HFFc6 (cell line): ENCODE results near the gene CLC. TPM values are rescaled to one million over a fixed set of nuclear protein-coding genes. Genes with fewer than 3 reads are reported as not detected.

ENCODE experiments used
- DNase-seq: peaks from one replicate; pipeline ENCODE4 v3.0.0-alpha.2; 2018
- H3K27ac Mint-ChIP-seq: 2 replicates; pipeline ENCODE4 v1.8.0; 2020; ENCODE audit warnings: mild to moderate bottlenecking, mixed read lengths
- H3K27me3 Mint-ChIP-seq: 2 replicates; pipeline ENCODE4 v1.8.0; 2021; ENCODE audit warnings: mild to moderate bottlenecking, moderate library complexity, mixed read lengths; ENCODE audit not compliant: insufficient read depth
- H3K36me3 Mint-ChIP-seq: 2 replicates; pipeline ENCODE4 v1.8.0; 2021; ENCODE audit warnings: low read depth, mixed read lengths
- H3K4me1 Mint-ChIP-seq: 2 replicates; pipeline ENCODE4 v1.8.0; 2020; ENCODE audit warnings: low read depth, mixed read lengths
- H3K4me3 Mint-ChIP-seq: 2 replicates; pipeline ENCODE4 v1.8.0; 2020; ENCODE audit warnings: mild to moderate bottlenecking, moderate library complexity, mixed read lengths
- H3K9me3 Mint-ChIP-seq: 2 replicates; pipeline ENCODE4 v1.8.0; 2020; ENCODE audit warnings: mild to moderate bottlenecking, mixed read lengths
- total RNA-seq, 6 experiments: library from RNA; stranded (reverse); fragmentation: NEBNext Ultra II Directional; extraction: Animal tissue kit (Norgen Biotek cat#: 25700); gene quantifications; 2 replicates in 1 of 6; 3 replicates in 5 of 6; pipeline ENCODE4 v1.2.3, GENCODE V29; 2021
- TF ChIP-seq, protein P1 (sequence below): fragments of 200-600 bp; sonication (generic); IDR thresholded peaks from 2 replicates; pipeline ENCODE4 v1.5.0; 2021; ENCODE audit warnings: antibody characterized with exemption, mild to moderate bottlenecking

Gene CLC
- total RNA-seq, 6 experiments from 2014 or later = not detected

DNA sequence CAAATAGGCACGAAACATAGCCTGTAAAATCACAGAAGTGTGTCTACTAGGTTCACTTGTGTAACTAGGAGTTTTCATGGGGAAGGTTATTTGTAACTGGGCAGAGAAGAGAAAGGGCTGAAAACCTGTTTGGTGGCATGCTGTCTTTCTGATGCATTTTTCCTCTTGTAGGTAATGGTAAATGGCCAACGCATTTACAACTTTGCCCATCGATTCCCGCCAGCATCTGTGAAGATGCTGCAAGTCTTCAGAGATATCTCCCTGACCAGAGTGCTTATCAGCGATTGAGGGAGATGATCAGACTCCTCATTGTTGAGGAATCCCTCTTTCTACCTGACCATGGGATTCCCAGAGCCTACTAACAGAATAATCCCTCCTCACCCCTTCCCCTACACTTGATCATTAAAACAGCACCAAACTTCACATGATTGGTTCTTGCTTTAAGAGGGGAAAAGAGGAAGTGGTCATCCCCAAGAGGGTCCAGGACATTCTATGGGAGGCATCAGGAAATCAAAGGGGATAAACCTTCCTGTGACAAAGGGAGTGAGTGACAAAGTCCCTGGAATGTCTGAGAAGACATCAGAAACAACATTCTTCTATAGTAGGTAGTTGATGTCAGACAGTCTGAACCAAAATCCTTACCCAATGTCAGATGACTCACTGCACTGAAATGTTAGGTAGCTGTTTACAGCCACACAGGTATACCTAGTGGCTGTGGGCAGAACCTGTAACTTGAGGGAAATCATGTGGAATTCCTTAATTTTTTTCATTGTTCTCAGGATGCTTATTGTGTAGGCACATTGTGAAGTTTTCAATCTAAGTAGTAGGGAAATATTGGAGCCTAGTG lies 28.6 kb downstream of the CLC start:
- TF ChIP-seq, protein P1, sequence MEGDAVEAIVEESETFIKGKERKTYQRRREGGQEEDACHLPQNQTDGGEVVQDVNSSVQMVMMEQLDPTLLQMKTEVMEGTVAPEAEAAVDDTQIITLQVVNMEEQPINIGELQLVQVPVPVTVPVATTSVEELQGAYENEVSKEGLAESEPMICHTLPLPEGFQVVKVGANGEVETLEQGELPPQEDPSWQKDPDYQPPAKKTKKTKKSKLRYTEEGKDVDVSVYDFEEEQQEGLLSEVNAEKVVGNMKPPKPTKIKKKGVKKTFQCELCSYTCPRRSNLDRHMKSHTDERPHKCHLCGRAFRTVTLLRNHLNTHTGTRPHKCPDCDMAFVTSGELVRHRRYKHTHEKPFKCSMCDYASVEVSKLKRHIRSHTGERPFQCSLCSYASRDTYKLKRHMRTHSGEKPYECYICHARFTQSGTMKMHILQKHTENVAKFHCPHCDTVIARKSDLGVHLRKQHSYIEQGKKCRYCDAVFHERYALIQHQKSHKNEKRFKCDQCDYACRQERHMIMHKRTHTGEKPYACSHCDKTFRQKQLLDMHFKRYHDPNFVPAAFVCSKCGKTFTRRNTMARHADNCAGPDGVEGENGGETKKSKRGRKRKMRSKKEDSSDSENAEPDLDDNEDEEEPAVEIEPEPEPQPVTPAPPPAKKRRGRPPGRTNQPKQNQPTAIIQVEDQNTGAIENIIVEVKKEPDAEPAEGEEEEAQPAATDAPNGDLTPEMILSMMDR = no peak
- no peaks in the 10 kb centered on the region for H3K36me3 Mint-ChIP-seq
- H3K27ac Mint-ChIP-seq = no peak overlapping the region
- H3K27me3 Mint-ChIP-seq = peaks cover 10% of the 10 kb centered on the region
- no peaks in the 10 kb centered on the region for H3K4me1 Mint-ChIP-seq
- H3K4me3 Mint-ChIP-seq = no peak overlapping the region
- H3K9me3 Mint-ChIP-seq = peaks cover 4% of the 10 kb centered on the region; the same call in 1 of the 2 replicates
- DNase-seq = no peak

DNA sequence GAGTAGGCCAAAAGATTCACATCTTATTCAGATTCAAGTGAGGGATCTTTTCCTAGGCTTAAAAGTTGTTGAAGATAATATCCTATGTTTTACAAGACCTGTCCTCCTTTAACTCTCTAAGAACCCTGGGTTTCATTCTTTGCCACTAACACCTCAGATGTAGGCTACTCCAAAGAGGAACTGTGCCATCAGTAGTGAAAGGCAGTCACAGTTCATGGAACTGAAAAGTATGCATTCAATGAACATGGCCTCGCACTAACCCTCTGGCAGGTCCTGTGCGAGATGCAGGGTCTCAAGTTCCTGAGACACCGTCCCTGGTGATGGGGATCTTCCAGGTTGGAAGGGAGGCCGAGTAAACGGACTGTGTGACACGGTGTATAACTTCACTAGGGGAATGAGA lies 29.2 kb downstream of the CLC start:
- Mint-ChIP-seq H3K36me3 (no peaks in the 10 kb centered on the region), H3K4me1 (no peaks in the 10 kb centered on the region), H3K9me3 (peaks cover 4% of the 10 kb centered on the region; the same call in 1 of the 2 replicates), H3K27ac (no peak overlapping the region), H3K4me3 (no peak overlapping the region), H3K27me3 (peaks cover 13% of the 10 kb centered on the region)
- DNase-seq = no peak
- TF ChIP-seq, protein P1 = no peak

DNA sequence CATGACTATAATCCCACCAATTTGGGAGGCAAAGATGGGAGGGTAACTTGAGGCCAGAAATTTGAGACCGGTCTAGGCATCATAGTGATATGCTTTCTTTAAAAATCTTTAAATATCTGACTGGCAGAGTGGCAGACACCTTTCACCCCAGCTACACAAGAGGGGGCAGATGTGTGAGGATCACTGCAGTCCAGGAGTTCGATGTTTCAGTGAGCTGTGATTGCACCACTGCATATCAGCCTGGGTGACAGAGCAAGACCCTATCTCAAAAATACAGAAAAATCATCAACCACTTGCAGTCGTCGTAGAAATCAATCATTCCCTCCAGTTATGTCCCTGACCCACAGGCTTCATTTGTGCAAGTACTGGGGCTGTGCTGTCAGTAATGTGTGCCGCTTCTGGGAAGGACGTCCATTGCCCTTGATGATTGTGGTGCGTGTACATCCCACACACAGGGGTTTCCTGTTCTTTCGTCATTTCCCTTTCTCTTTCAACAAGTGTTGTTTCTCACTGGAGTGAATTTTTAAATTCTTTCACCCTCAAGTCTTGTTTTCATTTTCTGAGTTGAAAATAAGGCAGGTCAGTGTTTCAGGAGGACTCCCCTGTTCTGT lies 32.1 kb downstream of the CLC start:
- TF ChIP-seq, protein P1 = no peak
- no peaks in the 10 kb centered on the region for H3K36me3 Mint-ChIP-seq
- H3K4me1 Mint-ChIP-seq = no peaks in the 10 kb centered on the region
- H3K4me3 Mint-ChIP-seq = no peak overlapping the region
- DNase-seq = no peak
- peaks cover 18% of the 10 kb centered on the region for H3K27me3 Mint-ChIP-seq
- H3K27ac Mint-ChIP-seq = no peak overlapping the region
- no peaks in the 10 kb centered on the region for H3K9me3 Mint-ChIP-seq

DNA sequence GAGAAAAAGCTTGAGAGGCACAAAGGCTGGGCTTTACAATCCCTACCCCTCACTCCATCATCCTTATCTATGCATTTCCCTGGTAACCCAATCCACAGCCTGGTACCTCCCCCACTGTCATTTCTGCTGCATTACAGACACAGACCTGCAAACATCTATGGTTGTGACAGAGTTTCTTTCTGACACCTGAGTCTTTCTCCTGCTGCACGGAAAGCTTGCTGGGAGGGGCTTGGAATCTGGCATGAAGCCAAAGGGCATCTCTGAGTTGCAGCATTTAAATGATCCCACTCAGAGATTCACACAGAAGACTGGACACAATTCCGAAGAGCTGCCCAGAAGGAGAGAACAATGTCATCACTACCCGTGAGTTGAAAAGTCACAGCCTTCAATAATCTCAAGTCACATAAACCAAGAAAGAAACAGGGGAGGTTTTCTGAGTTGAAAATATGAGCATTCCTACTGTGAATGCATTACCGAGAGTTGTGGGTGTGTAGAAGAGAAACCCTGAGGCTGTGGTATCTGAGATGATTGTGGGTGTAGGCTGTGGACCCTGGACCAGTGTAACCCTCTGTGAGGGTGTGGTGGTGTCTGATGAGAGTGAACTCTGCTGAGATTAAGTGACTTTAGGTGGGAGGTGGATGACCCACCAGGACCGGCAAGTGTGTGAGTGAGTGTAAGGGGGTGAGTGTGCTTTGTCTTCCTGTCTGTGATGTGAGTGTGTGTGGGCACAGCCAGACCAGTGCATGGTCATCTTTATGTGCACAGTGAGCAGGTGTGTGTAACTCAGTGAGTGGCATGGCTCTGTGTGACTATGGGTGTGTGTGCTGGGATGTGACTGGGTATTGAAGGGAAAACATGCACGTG lies 33.4 kb downstream of the CLC start, which contains the start of gene LGALS14:
TSS of gene LGALS14 (plus strand) at position 301 of the 864 bp plus-strand sequence. CDS start at position 349, 48 bp downstream.
- TF ChIP-seq, protein P1 = no peak
- no peak for DNase-seq
- H3K9me3 Mint-ChIP-seq = no peaks in the 10 kb centered on the region
- no peak within 1 kb of the TSS for H3K27ac Mint-ChIP-seq
- H3K27me3 Mint-ChIP-seq = peaks cover 21% of the 10 kb centered on the region
- H3K4me3 Mint-ChIP-seq = no peak within 1 kb of the TSS
- no peaks in the 10 kb centered on the region for H3K4me1 Mint-ChIP-seq
- no peaks in the 10 kb centered on the region for H3K36me3 Mint-ChIP-seq

DNA sequence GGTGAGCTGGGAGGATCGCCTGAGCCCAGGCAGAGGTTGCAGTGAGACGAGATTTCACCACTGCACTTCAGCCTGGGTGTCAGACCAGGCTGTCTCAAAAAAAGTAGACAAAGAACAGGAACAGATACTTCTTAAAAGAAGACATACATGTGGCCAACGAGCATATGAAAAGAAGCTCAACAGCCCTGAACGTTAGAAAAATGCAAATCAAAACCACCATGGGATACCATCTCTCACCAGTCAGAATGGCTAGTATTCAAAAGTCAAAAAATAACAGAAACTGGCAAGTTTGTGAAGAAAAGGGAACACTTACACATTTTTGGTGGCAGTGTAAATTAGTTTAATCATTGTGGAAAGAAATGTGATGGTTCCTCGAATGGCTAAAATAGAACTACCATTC lies 36.5 kb downstream of the CLC start:
- no peak for DNase-seq
- H3K4me3 Mint-ChIP-seq = no peak overlapping the region
- H3K9me3 Mint-ChIP-seq = no peaks in the 10 kb centered on the region

More for the DNA sequence above, 36.5 kb downstream of the CLC start:
- no peak overlapping the region for H3K27ac Mint-ChIP-seq
- peaks cover 15% of the 10 kb centered on the region for H3K27me3 Mint-ChIP-seq
- no peaks in the 10 kb centered on the region for H3K36me3 Mint-ChIP-seq
- TF ChIP-seq, protein P1 = no peak
- no peaks in the 10 kb centered on the region for H3K4me1 Mint-ChIP-seq
